SJSA1 (cell line): Measurements from ENCODE around the gene HIVEP3. TPM values are rescaled to one million over a fixed set of nuclear protein-coding genes. Genes with fewer than 3 reads are reported as not detected.

ENCODE experiments used
- DNase-seq, 2 experiments: peaks; one replicate each; pipeline ENCODE4 v3.0.0-alpha.2; 2015 to 2020; ENCODE audit warnings: low spot score in 2 of 2, low read depth in 1 of 2
- H3K27ac ChIP-seq: fragments of 250-450 bp; sonication (Bioruptor Pico); 2 replicates; pipeline ENCODE4 v1.5.1; 2020; ENCODE audit warnings: mild to moderate bottlenecking, moderate library complexity
- H3K27me3 ChIP-seq: fragments of 250-450 bp; sonication (Bioruptor Pico); replicated peaks from 2 replicates; pipeline ENCODE4 v1.5.1; 2020; ENCODE audit warnings: mild to moderate bottlenecking, moderate library complexity
- H3K36me3 ChIP-seq: fragments of 250-450 bp; sonication (Bioruptor Pico); 2 replicates; pipeline ENCODE4 v1.5.1; 2020; ENCODE audit warnings: mild to moderate bottlenecking
- H3K4me1 ChIP-seq: fragments of 250-450 bp; sonication (Bioruptor Pico); replicated peaks from 2 replicates; pipeline ENCODE4 v1.6.1; 2021; ENCODE audit warnings: mild to moderate bottlenecking
- H3K4me3 ChIP-seq: fragments of 250-450 bp; sonication (Bioruptor Pico); 2 replicates; pipeline ENCODE4 v1.5.1; 2020; ENCODE audit warnings: mild to moderate bottlenecking
- H3K9me3 ChIP-seq: fragments of 250-450 bp; sonication (Bioruptor Pico); replicated peaks from 2 replicates; pipeline ENCODE4 v1.5.1; 2020; ENCODE audit warnings: mild to moderate bottlenecking
- total RNA-seq: library from RNA; depleted of rRNA; stranded (reverse); fragments of >200 nt; shearing (Covaris generic); gene quantifications from 2 replicates; pipeline ENCODE4 v1.2.3, GENCODE V29; 2014

The HIVEP3 gene
- total RNA-seq, 1 experiment from 2014 or later, result 2.2 TPM

DNA sequence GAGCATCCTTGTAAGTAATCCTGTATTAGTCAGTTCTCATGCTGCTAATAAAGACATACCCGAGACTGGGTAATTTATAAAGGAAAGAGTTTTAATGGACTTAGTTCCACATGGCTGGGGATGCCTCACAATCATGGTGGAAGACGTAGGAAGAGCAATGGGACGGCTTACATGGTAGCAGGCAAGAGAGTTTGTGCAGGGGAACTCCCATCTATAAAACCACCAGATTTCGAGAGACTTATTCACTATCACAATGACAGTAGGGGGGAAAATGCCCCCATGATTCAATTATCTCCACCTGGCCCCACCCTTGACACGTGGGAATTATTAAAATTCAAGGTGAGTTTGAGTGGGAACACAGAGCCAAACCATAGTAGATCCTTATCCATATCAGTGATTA, 124.7 kb downstream of the HIVEP3 start:
- DNase-seq, result no peak
- H3K36me3 ChIP-seq, result no peaks in the 10 kb centered on the region
- no peaks in the 10 kb centered on the region for H3K27me3 ChIP-seq
- no peak overlapping the region for H3K4me3 ChIP-seq
- H3K4me1 ChIP-seq, result no peaks in the 10 kb centered on the region
- H3K9me3 ChIP-seq, result no peaks in the 10 kb centered on the region
- no peak overlapping the region for H3K27ac ChIP-seq

GRCh38 chr1:41792485-41792770, 126.3 kb downstream of the HIVEP3 start:
- Histone ChIP-seq H3K27ac (no peak overlapping the region), H3K36me3 (no peaks in the 10 kb centered on the region), H3K4me3 (no peak overlapping the region), H3K4me1 (no peaks in the 10 kb centered on the region), H3K9me3 (no peaks in the 10 kb centered on the region), H3K27me3 (no peaks in the 10 kb centered on the region)
- DNase-seq, result no peak

DNA sequence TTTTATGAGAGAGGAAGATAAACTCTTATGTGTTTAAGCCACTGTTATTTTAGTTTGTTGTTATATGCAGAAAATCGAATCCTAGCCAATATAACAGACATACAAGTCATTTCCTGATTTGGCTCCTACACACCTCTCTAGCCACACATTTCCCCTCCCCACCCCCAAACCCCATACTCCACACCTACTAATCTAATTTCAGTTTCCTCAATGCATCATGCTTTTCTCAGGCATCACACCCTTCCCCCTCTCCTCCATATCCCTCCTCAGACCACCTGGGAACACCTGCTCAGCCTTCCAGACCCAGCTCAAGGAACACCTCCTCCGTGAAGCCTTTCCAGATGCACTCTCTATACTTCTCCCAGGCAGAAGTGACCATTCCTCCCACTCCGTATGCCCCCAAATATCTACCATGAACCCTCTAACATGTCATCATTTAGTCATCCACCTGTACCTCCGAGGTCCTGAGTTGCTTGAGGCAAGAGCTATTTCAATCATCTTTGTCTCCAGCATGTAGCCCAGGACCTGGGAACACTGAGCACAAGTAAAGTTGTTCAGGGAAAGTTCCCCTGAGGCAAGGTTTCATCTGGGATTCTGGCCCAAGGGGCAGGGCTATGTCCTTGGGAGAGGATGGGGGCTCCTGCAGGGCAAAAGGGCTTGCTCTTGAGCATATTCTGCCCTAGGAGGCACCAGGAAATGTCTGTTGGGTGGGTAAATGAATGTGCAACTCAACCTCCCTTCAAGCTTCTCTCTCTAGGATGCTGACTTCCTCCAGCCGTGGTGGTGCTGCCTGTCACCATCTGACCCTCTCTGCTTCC, 126.8 kb downstream of the HIVEP3 start:
- Histone ChIP-seq H3K4me3 (no peak overlapping the region), H3K4me1 (no peaks in the 10 kb centered on the region), H3K27me3 (no peaks in the 10 kb centered on the region), H3K36me3 (no peaks in the 10 kb centered on the region), H3K27ac (no peak overlapping the region), H3K9me3 (no peaks in the 10 kb centered on the region)
- DNase-seq, result no peak

DNA sequence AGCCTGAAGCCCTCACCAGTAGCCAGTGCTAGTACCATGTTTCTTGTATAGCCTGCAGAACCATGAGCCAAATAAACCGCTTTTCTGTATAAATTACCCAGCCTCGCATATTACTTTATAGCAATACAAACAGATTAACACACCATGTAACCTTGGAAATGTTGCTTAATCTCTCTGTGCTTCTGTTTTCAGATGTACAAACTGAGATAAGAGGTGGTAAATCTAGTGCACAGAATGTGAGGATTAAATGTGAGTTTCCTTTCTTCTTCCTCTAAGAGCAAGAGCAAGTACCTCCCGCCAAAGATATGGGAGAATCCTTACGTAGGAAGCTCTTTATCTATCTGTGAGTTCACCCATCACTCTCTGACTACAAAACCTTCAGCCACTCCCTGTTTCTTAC, 128.4 kb downstream of the HIVEP3 start:
- Histone ChIP-seq H3K27ac (no peak overlapping the region), H3K27me3 (no peaks in the 10 kb centered on the region), H3K9me3 (no peaks in the 10 kb centered on the region), H3K4me3 (no peak overlapping the region), H3K4me1 (no peaks in the 10 kb centered on the region), H3K36me3 (no peaks in the 10 kb centered on the region)
- no peak for DNase-seq

GRCh38 chr1:41789661-41790330, 128.9 kb downstream of the HIVEP3 start:
- DNase-seq, result no peak
- Histone ChIP-seq H3K4me3 (no peak overlapping the region), H3K27me3 (no peaks in the 10 kb centered on the region), H3K4me1 (no peaks in the 10 kb centered on the region), H3K9me3 (no peaks in the 10 kb centered on the region), H3K27ac (no peak overlapping the region), H3K36me3 (no peaks in the 10 kb centered on the region)

GRCh38 chr1:41788427-41788826, 130.3 kb downstream of the HIVEP3 start:
- Histone ChIP-seq H3K4me3 (no peak overlapping the region), H3K27me3 (no peaks in the 10 kb centered on the region), H3K4me1 (peaks cover 4% of the 10 kb centered on the region), H3K36me3 (no peaks in the 10 kb centered on the region), H3K9me3 (no peaks in the 10 kb centered on the region), H3K27ac (no peak overlapping the region)
- no peak for DNase-seq

DNA sequence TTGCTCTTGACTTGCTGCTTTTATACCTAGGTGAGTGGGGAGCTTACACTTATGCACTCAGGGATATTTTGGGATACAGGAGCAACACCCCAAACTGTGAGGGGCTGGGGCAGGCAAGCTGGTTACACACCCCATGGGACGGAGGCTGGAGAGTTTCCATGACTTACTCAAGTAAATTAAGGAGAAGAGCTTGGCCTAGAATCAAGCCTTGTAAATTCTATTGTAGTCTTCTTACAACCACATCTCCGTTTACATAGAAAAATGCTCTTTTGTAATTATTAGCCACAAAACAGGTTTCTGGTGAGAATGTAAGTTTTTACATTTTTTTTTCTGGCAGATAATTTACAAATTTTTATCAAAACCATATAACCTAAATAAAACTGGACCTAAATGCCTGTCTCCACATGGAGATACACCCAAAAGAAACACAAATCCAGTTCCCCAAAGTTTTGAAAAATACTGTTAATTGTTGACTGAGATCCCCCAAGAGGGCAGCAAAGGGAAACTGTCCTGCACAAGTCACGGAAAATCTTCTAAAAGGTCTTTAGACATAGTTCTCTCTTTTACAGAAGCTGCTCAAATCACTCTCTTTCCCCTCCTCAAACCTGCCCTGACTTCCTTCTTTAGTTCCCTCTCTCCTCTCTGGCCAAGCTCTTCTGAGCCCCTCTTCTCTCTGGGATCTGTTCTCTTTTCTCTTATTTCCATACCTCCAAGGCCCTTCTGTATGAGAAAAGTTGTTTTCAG, 134.0 kb downstream of the HIVEP3 start:
- Histone ChIP-seq H3K27me3 (no peaks in the 10 kb centered on the region), H3K27ac (no peak overlapping the region), H3K9me3 (no peaks in the 10 kb centered on the region), H3K4me3 (no peak overlapping the region), H3K4me1 (peaks cover 13% of the 10 kb centered on the region), H3K36me3 (no peaks in the 10 kb centered on the region)
- DNase-seq, result no peak

GRCh38 chr1:41783189-41783639, 135.5 kb downstream of the HIVEP3 start:
- no peak overlapping the region for H3K4me3 ChIP-seq

GRCh38 chr1:41780916-41781315, 137.8 kb downstream of the HIVEP3 start:
- Histone ChIP-seq H3K9me3 (no peaks in the 10 kb centered on the region), H3K4me1 (peaks cover 13% of the 10 kb centered on the region), H3K27me3 (no peaks in the 10 kb centered on the region), H3K4me3 (no peak overlapping the region), H3K27ac (no peak overlapping the region), H3K36me3 (no peaks in the 10 kb centered on the region)
- DNase-seq, result no peak

More at GRCh38 chr1:41783189-41783639, 135.5 kb downstream of the HIVEP3 start:
- Histone ChIP-seq H3K9me3 (no peaks in the 10 kb centered on the region), H3K4me1 (peaks cover 13% of the 10 kb centered on the region), H3K27ac (no peak overlapping the region), H3K36me3 (no peaks in the 10 kb centered on the region), H3K27me3 (no peaks in the 10 kb centered on the region)
- peak; percentile 72 to 83 for DNase-seq

DNA sequence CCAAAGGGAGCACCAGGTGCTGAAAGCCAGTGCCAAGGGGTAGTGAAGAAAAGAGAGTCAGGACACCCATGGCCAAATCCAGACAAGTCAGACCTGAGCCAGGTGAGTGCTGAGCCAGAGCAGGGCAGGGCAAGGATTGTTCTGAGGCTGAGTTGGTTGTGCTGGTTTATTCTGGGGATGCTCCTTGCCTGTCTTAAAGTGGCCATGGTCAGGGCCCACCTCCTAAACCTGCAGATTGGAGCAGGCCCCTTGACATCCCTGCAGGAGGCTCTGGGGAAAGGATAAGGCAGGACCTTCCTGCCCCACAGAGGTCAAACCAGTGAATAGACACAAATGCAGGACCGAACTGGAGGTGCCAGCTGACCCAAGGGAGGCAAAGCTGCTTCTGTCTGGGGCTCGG, 138.4 kb downstream of the HIVEP3 start:
- peaks cover 13% of the 10 kb centered on the region for H3K4me1 ChIP-seq

DNA sequence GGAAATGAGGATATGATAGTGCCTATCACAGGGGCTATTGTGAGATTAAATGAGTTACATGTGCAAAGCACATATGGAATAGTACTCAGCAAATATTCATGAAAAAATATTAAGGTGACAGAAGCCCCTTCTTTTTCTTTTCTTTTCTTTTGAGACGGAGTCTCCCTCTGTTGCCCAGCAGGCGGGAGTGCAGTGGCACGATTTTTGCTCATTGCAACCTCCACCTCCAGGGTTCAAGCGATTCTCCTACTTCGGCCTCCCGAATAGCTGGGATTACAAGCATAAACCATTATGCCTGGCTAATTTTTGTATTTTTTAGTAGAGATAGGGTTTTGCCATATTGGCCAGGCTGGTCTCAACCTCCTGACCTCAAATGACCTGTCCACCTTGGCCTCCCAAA, 139.4 kb downstream of the HIVEP3 start:
- no peaks in the 10 kb centered on the region for H3K27me3 ChIP-seq
- H3K9me3 ChIP-seq, result no peaks in the 10 kb centered on the region
- H3K4me3 ChIP-seq, result no peak overlapping the region
- no peak for DNase-seq
- peaks cover 13% of the 10 kb centered on the region for H3K4me1 ChIP-seq
- H3K36me3 ChIP-seq, result no peaks in the 10 kb centered on the region
- H3K27ac ChIP-seq, result no peak overlapping the region

More for the DNA sequence above, 138.4 kb downstream of the HIVEP3 start:
- Histone ChIP-seq H3K27me3 (no peaks in the 10 kb centered on the region), H3K36me3 (no peaks in the 10 kb centered on the region), H3K9me3 (no peaks in the 10 kb centered on the region), H3K4me3 (no peak overlapping the region), H3K27ac (no peak overlapping the region)
- no peak for DNase-seq

DNA sequence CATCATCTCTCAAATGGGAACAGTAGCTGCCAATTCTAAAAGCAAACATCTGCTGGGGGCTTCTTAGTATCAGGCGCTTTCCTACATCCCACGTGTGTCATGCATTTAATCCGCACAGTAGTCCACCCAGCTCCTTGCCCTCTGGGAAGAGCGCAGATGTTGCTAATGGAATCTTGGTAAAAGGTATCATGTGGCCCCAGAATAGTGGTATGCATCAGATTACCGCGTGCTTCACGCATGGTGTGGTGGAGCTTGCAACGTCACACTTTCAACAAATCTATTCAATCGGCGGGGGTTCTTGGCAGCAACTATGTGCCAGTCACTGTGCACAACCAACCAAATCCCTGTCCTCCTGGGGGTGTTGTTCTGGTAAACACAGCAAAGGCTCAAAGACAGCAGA, 141.0 kb downstream of the HIVEP3 start:
- no peak overlapping the region for H3K4me3 ChIP-seq
- H3K36me3 ChIP-seq, result no peaks in the 10 kb centered on the region
- no peak overlapping the region for H3K27ac ChIP-seq
- no peaks in the 10 kb centered on the region for H3K9me3 ChIP-seq
- peaks cover 1% of the 10 kb centered on the region for H3K4me1 ChIP-seq
- DNase-seq, result no peak
- H3K27me3 ChIP-seq, result no peaks in the 10 kb centered on the region

DNA sequence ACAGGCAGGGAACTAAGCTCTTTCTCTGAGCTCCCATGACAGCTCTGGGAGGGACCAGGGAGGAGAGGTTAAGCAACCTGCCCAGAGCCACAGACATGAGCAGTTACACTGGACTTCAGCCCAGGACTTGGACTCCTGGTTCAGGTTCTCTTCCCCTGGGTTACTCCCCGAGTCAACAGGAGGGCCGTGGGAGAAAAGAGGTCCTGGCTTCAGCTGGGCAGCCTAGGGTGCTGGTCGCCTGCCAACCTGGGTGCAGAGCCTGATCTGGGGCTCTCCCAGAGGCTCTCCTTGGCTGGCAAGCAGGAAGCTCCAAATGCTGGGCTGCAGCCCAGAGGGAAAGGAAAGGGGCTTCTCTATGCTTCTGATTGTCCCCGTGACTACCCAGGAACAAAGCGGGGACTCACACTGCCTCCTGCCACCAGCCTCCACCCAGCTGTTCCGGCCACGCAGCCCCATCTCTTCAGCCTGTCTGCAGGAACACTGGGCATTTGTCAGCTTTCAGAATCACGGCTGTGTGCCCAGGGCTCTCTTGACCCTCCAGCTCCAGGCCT, 141.8 kb downstream of the HIVEP3 start:
- no peaks in the 10 kb centered on the region for H3K4me1 ChIP-seq
- no peak overlapping the region for H3K4me3 ChIP-seq
- no peak for DNase-seq
- no peaks in the 10 kb centered on the region for H3K27me3 ChIP-seq
- no peak overlapping the region for H3K27ac ChIP-seq
- no peaks in the 10 kb centered on the region for H3K36me3 ChIP-seq
- no peaks in the 10 kb centered on the region for H3K9me3 ChIP-seq
